ENCODE measurements around the gene CLEC9A.

GRCh38 chr12:10025236-10025635 is 5.2 kb upstream of the CLEC9A start:
- TF ChIP-seq POLR2A (IDR thresholded peaks at IDR 0.05; ENCODE audit: low read depth, low read length) (no peak), MAX (IDR thresholded peaks at IDR 0.05; ENCODE audit: insufficient read depth, insufficient read length) (no peak), FOS (IDR thresholded peaks at IDR 0.05; ENCODE audit: borderline replicate concordance, insufficient read depth, low read length) (no peak), CTCF (IDR thresholded peaks at IDR 0.05; ENCODE audit: extremely low read depth in 1 of 2, insufficient read depth in 1 of 2, low read depth in 1 of 2, low read length in 2 of 2) (no peak), EZH2 (IDR thresholded peaks at IDR 0.05; ENCODE audit: borderline replicate concordance, low read depth, low read length, severe bottlenecking) (no peak), POLR2AphosphoS5 (IDR thresholded peaks at IDR 0.05; ENCODE audit: insufficient read depth, low read depth, low read length) (no peak), MYC (IDR thresholded peaks at IDR 0.05; ENCODE audit: low read depth, low read length) (no peak)

All from endothelial cell of umbilical vein (primary cell).